Fibroblast of villous mesenchyme (primary cell): ENCODE results near the gene KIF5A. TPM values are rescaled to one million over a fixed set of nuclear protein-coding genes. Genes with fewer than 3 reads are reported as not detected.
A peak's percentile ranks its signal among the peaks of the same experiment; 100 is the strongest.

Experiments used
- DNase-seq: peaks from one replicate; pipeline ENCODE4 v3.0.0-alpha.2; 2010; ENCODE audit warnings: low read depth
- H3K4me3 ChIP-seq: 2 replicates; pipeline ENCODE4 v1.5.1; 2011; ENCODE audit warnings: low read depth, mild to moderate bottlenecking, low read length
- total RNA-seq: library from RNA; depleted of rRNA; stranded (reverse); fragments of >200 nt; gene quantifications from 2 replicates; pipeline ENCODE4 v1.2.3, GENCODE V29; 2012
- TF ChIP-seq, protein P1 (sequence below): IDR thresholded peaks from 2 replicates; pipeline ENCODE4 v1.5.1; 2012; ENCODE audit warnings: low read depth, mild to moderate bottlenecking, low read length; ENCODE audit not compliant: insufficient read depth

Gene KIF5A
- total RNA-seq, 1 donor = 0.86 TPM

DNA sequence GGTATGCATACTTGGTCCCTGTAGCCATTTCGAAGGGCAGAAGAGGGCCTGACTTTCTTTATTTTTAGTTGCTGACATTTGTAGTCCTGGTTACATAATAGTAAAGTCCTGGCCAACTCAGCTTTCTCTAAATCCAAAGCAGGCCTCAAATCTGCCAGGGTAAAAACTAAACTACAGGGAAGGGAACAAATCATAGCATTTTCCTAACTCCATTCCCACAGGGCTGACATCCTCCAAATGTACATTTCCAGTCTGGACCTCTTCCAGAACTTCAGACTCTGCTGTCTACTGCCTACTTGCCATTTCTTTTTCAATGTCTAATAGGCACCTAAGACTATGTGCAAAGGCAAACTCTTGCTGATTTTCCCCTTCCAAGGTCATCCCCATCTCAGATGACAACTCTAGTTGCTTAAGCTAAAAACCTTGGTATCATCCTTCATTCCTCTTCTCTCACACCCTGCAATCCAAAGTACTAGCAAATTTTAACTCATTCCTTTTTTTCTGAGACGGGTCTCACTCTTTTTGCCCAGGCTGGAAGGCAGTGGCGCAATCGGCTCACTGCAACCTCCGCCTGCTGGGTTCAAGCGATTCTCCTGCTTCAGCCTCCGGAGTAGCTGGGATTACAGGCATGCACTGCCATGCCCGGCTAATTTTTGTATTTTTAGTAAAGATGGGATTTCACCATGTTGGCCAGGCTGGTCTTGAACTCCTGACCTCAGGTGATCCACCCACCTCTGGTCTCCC, 31.5 kb upstream of the KIF5A start:
- TF ChIP-seq, protein P1, sequence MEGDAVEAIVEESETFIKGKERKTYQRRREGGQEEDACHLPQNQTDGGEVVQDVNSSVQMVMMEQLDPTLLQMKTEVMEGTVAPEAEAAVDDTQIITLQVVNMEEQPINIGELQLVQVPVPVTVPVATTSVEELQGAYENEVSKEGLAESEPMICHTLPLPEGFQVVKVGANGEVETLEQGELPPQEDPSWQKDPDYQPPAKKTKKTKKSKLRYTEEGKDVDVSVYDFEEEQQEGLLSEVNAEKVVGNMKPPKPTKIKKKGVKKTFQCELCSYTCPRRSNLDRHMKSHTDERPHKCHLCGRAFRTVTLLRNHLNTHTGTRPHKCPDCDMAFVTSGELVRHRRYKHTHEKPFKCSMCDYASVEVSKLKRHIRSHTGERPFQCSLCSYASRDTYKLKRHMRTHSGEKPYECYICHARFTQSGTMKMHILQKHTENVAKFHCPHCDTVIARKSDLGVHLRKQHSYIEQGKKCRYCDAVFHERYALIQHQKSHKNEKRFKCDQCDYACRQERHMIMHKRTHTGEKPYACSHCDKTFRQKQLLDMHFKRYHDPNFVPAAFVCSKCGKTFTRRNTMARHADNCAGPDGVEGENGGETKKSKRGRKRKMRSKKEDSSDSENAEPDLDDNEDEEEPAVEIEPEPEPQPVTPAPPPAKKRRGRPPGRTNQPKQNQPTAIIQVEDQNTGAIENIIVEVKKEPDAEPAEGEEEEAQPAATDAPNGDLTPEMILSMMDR = no peak
- DNase-seq = peak; percentile 37
- peak overlapping the region; percentile 95 for H3K4me3 ChIP-seq

DNA sequence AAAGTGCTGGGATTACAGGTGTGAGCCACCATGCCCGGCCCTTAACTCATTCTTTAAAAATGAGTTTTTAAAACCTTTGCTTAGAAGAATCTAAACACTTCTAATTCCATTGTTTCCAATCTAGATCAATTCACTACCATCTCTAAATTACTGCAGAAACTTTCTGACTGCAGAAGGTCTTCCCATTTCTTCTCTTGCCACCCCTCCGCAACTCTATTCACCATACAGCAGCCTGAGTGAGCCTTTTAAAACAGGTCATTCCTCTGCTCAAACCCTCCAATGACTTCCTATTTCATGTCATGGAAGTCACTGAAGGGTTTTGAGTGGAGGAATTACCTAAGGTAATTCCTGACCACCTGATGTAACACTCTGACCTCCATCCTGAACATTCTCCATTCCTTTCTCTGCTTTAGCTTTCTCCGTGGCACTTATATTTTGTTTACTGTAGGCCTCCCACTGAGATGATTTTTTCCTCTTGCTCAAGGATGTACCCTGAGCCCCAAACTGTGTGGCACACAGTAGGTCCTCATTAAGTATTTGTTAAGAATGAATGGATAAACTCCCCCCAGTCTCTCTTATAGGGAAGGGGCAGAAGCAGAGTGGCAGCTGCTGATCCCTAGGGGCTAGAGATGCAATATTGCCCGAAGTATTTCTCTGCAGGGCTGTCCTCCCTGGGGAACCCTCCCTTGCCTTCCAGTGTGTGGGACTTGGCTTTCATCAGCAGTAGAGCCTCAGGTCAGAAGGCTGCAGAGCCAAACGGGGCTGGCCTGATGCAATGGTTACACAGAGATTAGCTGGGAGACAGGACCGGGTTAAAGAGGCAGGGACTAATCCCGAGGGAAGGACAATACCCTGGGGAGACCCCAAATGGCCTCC, 30.7 kb upstream of the KIF5A start:
- TF ChIP-seq, protein P1 = no peak
- peak overlapping the region; percentile 95 for H3K4me3 ChIP-seq
- DNase-seq = peak; percentile 63

DNA sequence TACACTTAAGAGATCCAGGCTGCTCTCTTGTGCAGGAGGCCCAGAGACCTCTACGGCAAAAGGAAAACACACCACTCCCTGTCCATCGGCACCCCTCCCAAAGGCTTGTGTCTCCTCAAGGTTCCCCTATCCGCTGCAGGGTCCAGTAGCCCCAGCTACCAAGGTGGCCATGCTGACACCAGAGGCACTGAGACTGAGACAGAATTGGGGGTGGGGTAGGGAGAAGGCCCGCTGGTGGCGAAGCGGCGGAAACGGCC, 30.1 kb upstream of the KIF5A start:
- TF ChIP-seq, protein P1 = peak; percentile 7
- DNase-seq = no peak
- peak overlapping the region; percentile 95 for H3K4me3 ChIP-seq

DNA sequence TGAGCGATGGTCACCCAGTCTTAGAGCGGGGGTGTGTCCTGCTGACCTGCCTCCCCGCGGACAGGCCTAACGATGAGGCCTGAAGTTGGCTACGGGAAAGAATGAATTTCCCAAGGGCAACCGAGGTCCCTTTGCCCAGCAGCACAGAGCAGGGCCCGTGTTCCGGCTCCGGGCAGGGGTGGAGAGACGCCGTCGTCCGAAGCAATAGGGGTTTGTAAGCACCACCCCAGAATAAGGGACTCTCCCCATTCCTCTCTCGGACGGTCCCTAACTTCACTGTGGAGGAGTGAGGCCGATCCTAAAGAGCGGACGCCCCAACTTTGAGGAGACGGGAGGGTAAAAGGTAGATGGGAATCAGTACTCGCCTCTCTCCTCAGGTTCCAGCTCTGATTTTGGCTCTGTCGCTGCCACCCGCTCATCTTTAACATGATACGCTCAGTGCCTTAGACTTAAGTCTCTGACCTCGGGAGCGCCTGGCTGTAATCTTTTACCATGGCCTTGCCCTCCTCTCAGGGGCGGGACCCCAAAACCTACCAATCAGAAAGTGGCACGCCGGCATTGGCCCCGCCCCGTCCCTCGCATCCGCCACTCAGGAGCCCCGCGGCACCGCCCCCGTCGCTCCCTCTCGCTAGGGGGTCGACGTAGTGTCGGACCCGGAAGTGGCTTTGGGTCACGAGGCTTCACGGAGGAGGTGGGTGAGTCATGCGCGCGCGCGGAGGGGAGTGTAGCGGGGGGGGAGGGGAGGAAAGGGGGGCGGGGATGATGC, 29.6 kb upstream of the KIF5A start, which contains the start of gene DDIT3:
TSS of gene DDIT3 (minus strand) at position 462 of the 766 bp plus-strand sequence. CDS start 3,108 bp downstream, outside the sequence.
- peak; percentile 99 for DNase-seq
- H3K4me3 ChIP-seq = peak within 1 kb of the TSS; percentile 95
- TF ChIP-seq, protein P1 = no peak

DNA sequence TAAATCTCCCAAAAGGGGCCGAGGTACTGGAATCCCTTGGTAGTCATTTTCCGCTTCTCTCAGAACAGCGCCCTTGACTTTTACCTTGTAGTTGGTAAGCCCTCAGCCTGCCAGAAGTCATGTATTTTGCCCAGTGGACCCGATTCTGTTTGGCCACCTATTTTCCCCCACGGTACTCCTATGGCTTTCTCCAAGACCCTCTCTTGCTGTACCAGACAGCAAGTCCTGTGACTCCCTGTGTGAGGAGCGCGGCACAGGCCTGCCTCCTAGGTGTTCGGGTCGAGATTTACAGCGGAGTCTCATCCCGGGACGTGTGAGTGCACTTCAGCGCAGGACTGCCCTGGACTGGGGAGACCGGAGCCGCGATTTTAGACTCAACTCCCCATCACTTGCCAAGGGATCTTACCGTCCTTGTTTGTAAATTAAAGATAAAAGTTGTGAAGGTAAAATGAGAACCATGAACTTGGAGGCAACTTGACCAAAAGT, 28.3 kb upstream of the KIF5A start:
- H3K4me3 ChIP-seq = peak overlapping the region; percentile 50
- TF ChIP-seq, protein P1 = no peak
- peak; percentile 78 for DNase-seq
